Measurements from ENCODE around the gene DMPK.

DMPK gene

DNA sequence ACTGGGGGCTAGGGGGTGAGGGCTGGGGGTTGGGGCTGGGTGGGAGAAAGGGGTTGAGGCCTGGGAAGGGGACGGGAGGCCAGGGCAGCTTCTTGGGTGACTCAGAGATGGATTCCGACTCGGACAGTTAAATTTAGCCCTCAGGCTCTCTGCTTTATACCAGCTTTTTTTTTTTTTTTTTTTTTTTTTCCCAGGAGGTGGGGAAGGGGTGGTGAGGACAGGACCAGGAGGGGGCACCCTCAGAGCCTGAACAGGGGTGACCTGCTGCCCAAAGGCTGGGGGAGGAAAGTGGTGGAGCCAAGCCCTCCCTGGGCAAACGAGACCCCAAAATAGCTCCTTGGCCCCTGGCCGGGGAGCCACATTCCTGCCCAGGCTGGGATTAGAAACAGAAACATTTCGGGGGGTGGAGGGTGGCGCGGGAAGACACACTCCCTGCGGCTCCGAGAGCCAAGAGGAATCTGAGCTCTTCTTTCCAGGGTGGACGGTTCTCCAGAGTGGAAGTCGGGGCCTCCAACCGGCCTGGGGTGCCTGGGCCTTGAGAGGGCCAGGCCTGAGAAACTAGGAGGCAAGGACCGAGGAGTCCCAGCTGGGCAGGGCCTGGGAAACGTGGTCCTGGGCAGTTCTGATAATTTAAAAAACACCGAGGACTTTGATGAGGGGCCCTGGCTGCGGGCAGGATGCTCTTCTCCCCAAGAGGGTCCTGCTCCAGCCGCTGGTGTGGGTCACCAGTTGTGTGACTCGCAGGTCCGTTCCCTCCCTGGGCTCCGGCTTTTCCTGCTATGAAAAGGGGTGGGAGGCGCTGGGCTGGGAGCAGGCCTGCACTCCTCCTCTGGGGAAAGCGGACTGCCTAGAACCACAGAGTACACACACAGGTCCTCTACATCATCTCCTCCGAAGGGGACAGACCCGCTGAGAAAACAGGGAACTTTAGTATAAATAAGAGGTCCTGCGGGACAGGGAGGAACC, 813 bp upstream of the DMPK start:
- DNase-seq: no peak

GRCh38 chr19:45781214-45782161, 802 bp downstream of the DMPK start:
- no peak for DNase-seq

GRCh38 chr19:45780448-45781213, 1.7 kb downstream of the DMPK start:
- no peak for DNase-seq

DNA sequence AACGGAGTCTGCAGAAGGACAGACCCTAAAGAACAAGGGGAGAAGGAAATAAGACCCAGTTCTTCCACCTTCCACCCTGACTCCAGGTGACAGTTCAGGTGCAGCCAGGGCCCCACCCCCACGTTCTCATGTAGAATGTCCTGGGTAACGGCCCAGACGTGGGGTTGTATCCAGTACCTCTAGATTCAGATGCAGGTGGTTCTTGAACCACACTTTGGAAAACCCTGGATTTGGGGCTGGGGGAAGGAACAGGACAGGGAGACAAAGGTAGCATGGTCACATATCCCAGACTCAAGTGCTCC, 2.2 kb downstream of the DMPK start:
- DNase-seq: no peak

GRCh38 chr19:45779231-45780145, 2.8 kb downstream of the DMPK start:
- DNase-seq: peak; percentile 85

DNA sequence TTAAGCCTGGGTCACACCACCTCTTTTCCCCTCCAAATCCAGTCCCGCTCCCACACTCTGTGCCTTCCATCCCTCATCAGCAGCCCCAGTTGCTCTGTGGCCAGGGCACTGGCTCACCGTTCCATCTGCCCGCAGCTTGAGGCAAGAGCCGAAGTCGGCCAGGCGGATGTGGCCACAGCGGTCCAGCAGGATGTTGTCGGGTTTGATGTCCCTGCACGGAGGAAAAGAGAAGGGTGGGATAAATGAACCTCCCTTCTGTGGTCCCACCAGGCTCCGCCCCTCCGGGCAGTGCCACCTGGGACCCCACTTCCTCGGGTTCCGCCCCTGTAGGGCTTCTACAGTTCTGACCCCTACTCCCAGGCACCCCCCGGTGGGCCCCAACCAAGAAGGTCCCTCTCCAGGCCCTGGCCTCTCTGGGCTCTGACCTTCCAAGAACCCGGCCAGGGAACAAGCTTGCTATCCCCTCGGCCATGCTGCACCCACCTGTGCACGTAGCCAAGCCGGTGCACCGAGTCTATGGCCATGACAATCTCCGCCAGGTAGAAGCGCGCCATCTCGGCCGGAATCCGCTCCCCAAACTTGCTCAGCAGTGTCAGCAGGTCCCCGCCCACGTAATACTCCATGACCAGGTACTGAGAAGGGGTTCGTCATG, 4.2 kb downstream of the DMPK start:
- DNase-seq: no peak

DNA sequence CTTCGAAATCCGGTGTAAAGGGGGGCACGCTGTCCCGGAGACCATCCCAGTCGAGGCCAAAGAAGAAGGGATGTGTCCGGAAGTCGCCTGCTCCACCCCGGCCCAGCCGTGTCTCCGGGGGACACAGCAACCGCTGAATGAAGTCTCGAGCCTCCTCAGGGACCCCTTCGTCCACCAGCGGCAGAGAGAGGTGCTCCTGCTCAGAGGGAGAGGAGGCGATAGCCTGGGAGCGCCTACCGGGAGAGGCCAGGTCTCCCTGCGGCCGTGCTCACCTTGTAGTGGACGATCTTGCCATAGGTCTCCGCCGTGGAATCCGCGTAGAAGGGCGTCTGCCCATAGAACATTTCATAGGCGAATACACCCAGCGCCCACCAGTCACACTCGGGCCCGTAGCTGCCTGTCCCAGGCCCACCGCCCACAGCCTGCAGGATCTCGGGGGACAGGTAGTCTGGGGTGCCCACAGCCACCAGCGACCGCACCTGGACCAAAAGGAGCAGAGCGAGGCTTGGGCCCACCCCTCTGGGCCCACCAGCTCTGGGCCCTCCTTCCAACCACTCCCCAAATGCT, 4.8 kb downstream of the DMPK start:
- DNase-seq: no peak

DNA sequence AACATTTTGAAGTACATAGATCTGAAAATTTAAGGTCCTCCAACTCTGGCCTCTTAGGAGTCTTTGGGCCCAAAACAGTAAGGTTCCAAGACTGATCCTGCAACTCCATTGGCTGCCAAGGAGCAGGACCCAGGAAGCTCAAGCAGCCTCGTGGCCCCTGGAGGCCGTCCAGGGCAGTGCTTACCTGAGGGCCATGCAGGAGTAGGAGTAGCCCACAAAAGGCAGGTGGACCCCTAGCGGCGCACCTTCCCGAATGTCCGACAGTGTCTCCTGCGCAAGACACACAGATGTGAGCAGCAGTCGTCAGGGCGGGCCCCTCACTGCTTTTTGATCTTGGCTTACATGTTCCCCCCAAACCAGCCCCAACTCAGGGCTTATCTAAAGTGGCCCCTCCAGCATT, 7.5 kb downstream of the DMPK start:
- no peak for DNase-seq

DNA sequence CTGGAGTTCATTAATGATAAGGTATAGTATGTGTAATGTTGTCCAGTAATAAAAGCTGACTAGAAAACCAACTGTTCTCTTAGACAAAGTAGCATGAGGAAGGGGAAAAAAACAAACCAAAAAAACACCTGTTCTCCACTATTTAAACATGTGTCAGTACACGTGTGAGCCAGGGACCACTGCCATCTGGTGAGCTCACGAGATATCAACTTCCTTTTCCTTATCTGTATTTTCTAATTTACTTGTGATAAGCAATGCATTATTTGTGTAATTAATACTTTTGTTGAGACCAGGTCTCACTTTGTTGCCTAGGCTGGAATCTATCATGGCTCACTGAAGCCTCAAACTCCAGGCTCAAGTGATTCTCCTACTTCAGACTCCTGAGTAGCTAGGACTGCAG, 8.9 kb downstream of the DMPK start:
- no peak for DNase-seq

GRCh38 chr19:45772912-45773311, 9.4 kb downstream of the DMPK start:
- DNase-seq: no peak

- no peak for DNase-seq
These were observed 10.0 kb downstream of the DMPK start for GRCh38 chr19:45772130-45772840.

DNA sequence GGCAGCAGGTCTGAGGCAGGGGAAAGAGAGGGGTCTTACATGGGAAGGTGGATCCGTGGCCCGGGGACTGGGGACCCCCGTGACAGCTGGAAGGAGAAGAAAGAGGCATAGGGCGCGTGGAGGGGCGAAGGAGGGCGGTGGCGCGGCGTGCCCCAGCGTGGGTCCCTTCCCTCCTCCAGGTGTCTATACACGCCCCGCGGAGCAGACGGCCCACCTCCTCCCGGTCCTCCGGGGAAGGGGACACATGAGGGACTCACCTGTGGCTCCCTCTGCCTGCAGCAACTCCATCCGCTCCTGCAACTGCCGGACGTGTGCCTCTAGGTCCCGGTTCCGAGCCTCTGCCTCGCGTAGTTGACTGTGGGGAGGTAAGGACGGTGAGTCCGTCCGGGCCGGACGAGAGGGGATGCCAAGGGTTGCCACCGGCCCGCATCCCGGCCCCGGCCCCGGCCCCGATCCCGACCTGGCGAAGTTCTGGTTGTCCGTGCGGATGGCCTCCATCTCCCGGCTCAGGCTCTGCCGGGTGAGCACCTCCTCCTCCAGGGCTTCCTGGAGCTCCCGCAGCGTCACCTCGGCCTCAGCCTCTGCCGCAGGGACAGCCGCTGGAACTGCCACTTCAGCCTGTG, 10.9 kb downstream of the DMPK start:
- DNase-seq: no peak

GRCh38 chr19:45770192-45771101, 11.8 kb downstream of the DMPK start:
- DNase-seq: peak; percentile 91

GRCh38 chr19:45769821-45770191, 12.5 kb downstream of the DMPK start:
- DNase-seq: no peak

DNA sequence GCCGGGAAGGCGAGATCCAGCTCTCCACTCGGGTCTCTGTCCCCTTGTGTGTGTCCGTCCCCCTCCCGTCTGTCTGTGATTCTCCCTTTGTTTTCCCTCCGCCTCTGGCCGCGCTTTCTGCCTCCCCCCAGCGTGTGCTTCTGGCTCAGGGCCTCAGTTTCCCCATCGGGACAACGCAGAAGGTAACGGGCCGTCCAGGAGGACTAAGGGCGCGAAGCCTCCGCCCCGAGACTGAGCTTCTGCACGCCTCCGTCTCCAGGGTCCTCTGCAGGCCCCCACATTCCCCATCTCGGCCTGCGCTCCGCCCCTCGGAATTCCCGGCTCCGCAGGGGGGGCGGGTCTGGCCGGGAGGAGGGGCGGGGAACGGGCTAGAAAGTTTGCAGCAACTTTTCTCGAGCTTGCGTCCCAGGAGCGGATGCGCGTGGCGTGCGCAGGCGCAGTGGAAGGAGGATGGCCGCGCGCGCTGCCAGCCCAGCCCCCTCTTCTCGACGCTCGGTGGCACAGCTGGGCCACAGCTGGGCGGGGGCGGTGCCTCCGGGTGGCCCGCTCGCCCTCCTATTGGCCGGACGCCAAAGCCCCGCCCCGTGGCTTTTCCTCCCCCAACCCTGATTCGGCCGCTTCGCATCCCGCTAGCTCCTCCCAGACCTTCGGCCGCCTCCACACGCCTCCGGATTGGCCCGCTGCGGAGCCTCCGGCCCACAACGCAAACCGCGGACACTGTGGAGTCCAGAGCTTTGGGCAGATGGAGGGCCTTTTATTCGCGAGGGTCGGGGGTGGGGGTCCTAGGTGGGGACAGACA, 13.1 kb downstream of the DMPK start, which contains the start of gene SIX5:
Gene SIX5, minus strand, starts transcription at position 269 of the 799 bp plus-strand sequence. CDS start 408 bp downstream, outside the sequence.
- peak; percentile 96 for DNase-seq

DNA sequence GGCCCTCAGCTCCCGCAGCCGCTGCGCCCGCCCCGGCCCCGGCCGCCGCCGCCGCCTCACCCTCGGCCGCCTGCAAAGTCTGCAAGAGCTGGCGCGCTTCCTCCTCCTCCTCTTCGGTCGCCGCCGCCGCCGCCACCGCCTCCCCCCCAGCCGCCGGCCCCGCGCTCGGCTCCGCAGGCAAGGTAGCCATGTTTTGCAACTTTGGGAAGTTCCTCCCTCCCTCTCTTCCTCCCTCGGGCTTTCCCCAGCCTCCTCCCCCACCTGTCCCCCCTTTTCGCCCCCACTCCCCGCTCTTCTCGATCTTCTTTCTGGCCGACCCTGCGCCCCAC, 13.7 kb downstream of the DMPK start:
- DNase-seq: peak; percentile 38

DNA sequence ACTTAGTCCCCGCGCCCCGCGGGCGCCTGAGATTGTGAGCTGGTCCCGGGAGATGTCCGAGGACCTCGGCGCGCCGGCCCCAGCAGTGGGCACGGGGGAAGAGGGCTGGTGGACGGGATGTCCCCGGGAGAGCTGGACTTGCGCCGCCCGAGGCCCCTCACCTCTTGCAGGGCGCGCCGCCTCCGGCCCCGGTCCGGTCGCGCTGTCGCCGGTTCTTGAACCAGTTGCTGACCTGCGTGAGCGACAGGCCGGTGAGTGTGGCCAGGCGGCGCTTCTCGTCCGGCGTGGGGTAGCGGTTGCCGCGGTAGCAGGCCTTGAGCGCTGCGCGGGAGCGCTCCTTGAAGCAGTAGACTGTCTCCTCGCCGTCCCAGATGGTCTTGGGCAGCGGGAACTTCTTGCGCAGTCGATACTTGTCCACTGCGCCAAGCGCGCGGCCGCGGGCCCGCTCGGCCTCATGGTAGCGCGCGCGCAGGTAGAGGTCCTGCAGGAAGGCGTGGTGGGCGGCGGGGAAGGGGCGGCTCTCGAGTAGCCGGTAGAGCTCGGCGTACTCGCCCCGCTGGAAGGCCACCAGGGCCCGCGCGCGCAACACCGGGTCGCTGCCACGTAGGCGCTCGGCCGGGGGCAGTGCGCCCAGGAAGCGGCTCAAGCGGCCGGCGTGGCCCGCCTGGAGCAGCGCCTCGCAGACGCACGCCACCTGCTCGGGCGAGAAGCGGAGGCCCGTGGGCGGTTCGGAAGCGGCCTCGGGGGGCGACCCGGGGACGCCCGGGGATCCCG, 14.2 kb downstream of the DMPK start:
- DNase-seq: no peak

Measured in CD4-positive, alpha-beta T cell treated with Interleukin-15 for 1 hour (primary cell).